ENCODE measurements around the gene TBC1D20. TPM values are rescaled to one million over a fixed set of nuclear protein-coding genes. Genes with fewer than 3 reads are reported as not detected.

The TBC1D20 gene
- total and polyA plus RNA-seq, 2 experiments from 2014 or later = 4.8 to 15.0 TPM

GRCh38 chr20:504632-505075 lies 42.3 kb upstream of the TBC1D20 start (continued):
- no peak for TF ChIP-seq ZNF462 (CRISPR knock-in tag; IDR thresholded peaks at IDR 0.05)

- Mint-ChIP-seq H3K27ac (no peak overlapping the region), H3K4me1 (no peaks in the 10 kb centered on the region), H3K27me3 (ENCODE audit: insufficient read depth, low read depth, poor library complexity) (peaks cover 4% of the 10 kb centered on the region), H3K36me3 (ENCODE audit: low read depth) (peaks cover 87% of the 10 kb centered on the region), H3K9me3 (no peaks in the 10 kb centered on the region), H3K4me3 (no peak overlapping the region)
- TF ChIP-seq ZNF114 (CRISPR knock-in tag; IDR thresholded peaks at IDR 0.05) (no peak), ETS1 (IDR thresholded peaks at IDR 0.05) (no peak), EZH2phosphoT487 (IDR thresholded peaks at IDR 0.05; ENCODE audit: unreplicated experiment) (no peak), JUNB (IDR thresholded peaks at IDR 0.05; ENCODE audit: unreplicated experiment) (no peak), EZH2 (IDR thresholded peaks at IDR 0.05; ENCODE audit: low read depth, unreplicated experiment) (no peak), STAT1 (IDR thresholded peaks at IDR 0.05; ENCODE audit: unreplicated experiment) (no peak), ZNF331 (CRISPR knock-in tag; IDR thresholded peaks at IDR 0.05; ENCODE audit: low read depth) (no peak), POLR2AphosphoS5 (IDR thresholded peaks at IDR 0.05; ENCODE audit: low read depth) (no peak), NANOG (IDR thresholded peaks at IDR 0.05; ENCODE audit: borderline replicate concordance) (no peak)
- DNase-seq (ENCODE audit: low spot score) = no peak
- peaks cover 14% of the 10 kb centered on the region; the same call in 1 of the 2 replicates for H3F3A ChIP-seq (replicated peaks; ENCODE audit: low read depth)
- no peak overlapping the region for H3K4me2 ChIP-seq
- H3K27me3 ChIP-seq (ENCODE audit: insufficient read depth) = no peaks in the 10 kb centered on the region
- ATAC-seq = no peak
- H3K36me3 ChIP-seq (ENCODE audit: insufficient read depth) = peaks cover 74% of the 10 kb centered on the region
- no peak overlapping the region for H2AFZ ChIP-seq
- H3K4me1 ChIP-seq (ENCODE audit: insufficient read depth) = no peaks in the 10 kb centered on the region
- no peak overlapping the region for H3K4me3 ChIP-seq
- H3K79me2 ChIP-seq (replicated peaks; ENCODE audit: insufficient read depth) = peaks cover 46% of the 10 kb centered on the region
- H3K27ac ChIP-seq (ENCODE audit: low read depth) = no peak overlapping the region
- H3K9me2 ChIP-seq (ENCODE audit: insufficient read depth) = no peaks in the 10 kb centered on the region
- peaks cover 31% of the 10 kb centered on the region for H4K20me1 ChIP-seq (replicated peaks; ENCODE audit: insufficient read depth)
These were observed 40.9 kb upstream of the TBC1D20 start for GRCh38 chr20:503048-503737.

Data from GM23338 (cell line).